Gastroesophageal sphincter (tissue), 3 donors: ENCODE results near the gene NEK4.

Source experiments
- CTCF ChIP-seq, 4 experiments: fragments of 200-600 bp in 2 of 4; fragments of 450-650 bp in 2 of 4; sonication (generic) in 1 of 4; IDR thresholded peaks; one replicate each; pipeline ENCODE4 v1.5.1; 2017 to 2019; ENCODE audit warnings: antibody characterized with exemption in 4 of 4, mild to moderate bottlenecking in 2 of 4, moderate library complexity in 2 of 4
- POLR2AphosphoS5 ChIP-seq: sonication (generic); formaldehyde crosslinking; IDR thresholded peaks from one replicate; pipeline ENCODE4 v1.6.1; 2017; ENCODE audit warnings: antibody characterized with exemption

GRCh38 chr3:52743721-52744120, 27.0 kb downstream of the NEK4 start:
- no peak for TF ChIP-seq CTCF (IDR thresholded peaks at IDR 0.05)
- no peak for TF ChIP-seq POLR2AphosphoS5
